Peyer's patch (tissue), 4 donors: ENCODE measurements around the gene SUCLG2. TPM values are rescaled to one million over a fixed set of nuclear protein-coding genes. Genes with fewer than 3 reads are reported as not detected.

Experiments
- DNase-seq, 3 donors: peaks; one replicate each; pipeline ENCODE4 v3.0.0-alpha.2; 2017 to 2019
- H3K27ac ChIP-seq, 4 donors: fragments of 200-600 bp; sonication (generic); one replicate each; pipeline ENCODE4 v1.5.1; 2016 to 2019
- H3K27me3 ChIP-seq, 2 donors: fragments of 200-600 bp; sonication (generic); one replicate each; pipeline ENCODE4 v1.5.1; 2019
- H3K36me3 ChIP-seq, 3 donors: fragments of 200-600 bp; sonication (generic); one replicate each; pipeline ENCODE4 v1.5.1; 2016 to 2019
- H3K4me1 ChIP-seq, 4 donors: fragments of 200-600 bp; sonication (generic); one replicate each; pipeline ENCODE4 v1.5.1; 2016 to 2019
- H3K4me3 ChIP-seq, 4 donors: fragments of 200-600 bp; sonication (generic); 1 replicate in 3 of 4; 2 replicates in 1 of 4; pipeline ENCODE4 v1.5.1; 2016 to 2019; ENCODE audit warnings: mild to moderate bottlenecking in 1 of 4
- H3K9me3 ChIP-seq, 4 donors: fragments of 200-600 bp; sonication (generic); one replicate each; pipeline ENCODE4 v1.5.1; 2016 to 2019; ENCODE audit warnings: mild to moderate bottlenecking in 1 of 4
- POLR2A ChIP-seq, 2 donors: fragments of 450-650 bp; IDR thresholded peaks; one replicate each; pipeline ENCODE4 v1.5.1; 2017; ENCODE audit warnings: antibody characterized with exemption in 2 of 2, mild to moderate bottlenecking in 2 of 2, moderate library complexity in 2 of 2
- total RNA-seq, 4 donors: library from RNA; depleted of rRNA; stranded (reverse); fragments of >200 nt; gene quantifications; one replicate each; pipeline ENCODE4 v1.1.0, GENCODE V29; 2016
- TF ChIP-seq, protein P1 (sequence below), 6 experiments: fragments of 450-650 bp in 4 of 6; fragments of 200-600 bp in 2 of 6; sonication (generic) in 1 of 6; IDR thresholded peaks; one replicate each; pipeline ENCODE4 v1.5.1; 2017 to 2019; ENCODE audit warnings: antibody characterized with exemption in 6 of 6, mild to moderate bottlenecking in 3 of 6, moderate library complexity in 1 of 6

The SUCLG2 gene
- total RNA-seq, 4 donors from 2014 or later, result 99.0 to 116 (median 103) TPM

DNA sequence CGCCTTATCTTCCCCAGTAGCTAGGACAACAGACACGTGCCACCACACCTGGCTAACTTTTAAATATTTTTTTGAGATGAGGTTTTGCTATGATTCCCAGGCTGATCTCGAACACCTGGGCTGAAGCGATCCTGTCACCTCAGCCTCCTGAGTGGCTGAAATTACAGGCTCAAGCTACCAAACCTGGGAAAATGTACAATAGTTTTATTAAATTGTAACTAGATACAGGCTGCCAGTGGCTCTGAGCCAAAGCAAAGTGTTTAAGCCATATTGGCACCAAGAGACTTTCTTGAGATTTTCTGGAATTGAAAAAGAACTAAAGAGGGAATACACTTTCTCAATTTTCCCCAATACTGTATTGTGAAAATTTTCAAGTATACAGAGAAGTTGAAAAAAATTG is 204.3 kb downstream of the SUCLG2 start:
- DNase-seq, result no peak

DNA sequence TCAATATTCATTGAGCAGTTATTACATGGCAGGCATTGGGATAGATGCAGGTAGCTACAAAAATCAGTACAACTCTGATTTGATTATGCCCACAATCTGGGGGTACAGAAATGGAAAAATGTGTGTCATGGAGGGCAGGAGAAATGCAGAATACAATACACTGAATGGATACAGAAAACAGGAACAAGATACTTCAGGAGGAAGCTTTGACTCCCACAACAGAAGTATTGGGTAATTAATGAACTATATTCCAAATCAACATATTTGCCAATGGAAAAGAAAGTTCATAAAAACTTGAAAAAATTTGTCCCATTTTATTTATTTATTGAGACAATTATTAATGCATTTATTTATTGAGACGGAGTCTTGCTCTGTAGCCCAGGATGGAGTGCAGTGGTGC is 207.0 kb downstream of the SUCLG2 start:
- TF ChIP-seq, protein P1, sequence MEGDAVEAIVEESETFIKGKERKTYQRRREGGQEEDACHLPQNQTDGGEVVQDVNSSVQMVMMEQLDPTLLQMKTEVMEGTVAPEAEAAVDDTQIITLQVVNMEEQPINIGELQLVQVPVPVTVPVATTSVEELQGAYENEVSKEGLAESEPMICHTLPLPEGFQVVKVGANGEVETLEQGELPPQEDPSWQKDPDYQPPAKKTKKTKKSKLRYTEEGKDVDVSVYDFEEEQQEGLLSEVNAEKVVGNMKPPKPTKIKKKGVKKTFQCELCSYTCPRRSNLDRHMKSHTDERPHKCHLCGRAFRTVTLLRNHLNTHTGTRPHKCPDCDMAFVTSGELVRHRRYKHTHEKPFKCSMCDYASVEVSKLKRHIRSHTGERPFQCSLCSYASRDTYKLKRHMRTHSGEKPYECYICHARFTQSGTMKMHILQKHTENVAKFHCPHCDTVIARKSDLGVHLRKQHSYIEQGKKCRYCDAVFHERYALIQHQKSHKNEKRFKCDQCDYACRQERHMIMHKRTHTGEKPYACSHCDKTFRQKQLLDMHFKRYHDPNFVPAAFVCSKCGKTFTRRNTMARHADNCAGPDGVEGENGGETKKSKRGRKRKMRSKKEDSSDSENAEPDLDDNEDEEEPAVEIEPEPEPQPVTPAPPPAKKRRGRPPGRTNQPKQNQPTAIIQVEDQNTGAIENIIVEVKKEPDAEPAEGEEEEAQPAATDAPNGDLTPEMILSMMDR (IDR thresholded peaks at IDR 0.05), result no peak
- TF ChIP-seq POLR2A (IDR thresholded peaks at IDR 0.05), result no peak
- DNase-seq, result no peak
- H3K27me3 ChIP-seq, result no peaks in the 10 kb centered on the region
- no peaks in the 10 kb centered on the region for H3K9me3 ChIP-seq
- no peaks in the 10 kb centered on the region for H3K4me1 ChIP-seq
- no peaks in the 10 kb centered on the region for H3K36me3 ChIP-seq
- H3K4me3 ChIP-seq, result no peak overlapping the region
- H3K27ac ChIP-seq, result no peak overlapping the region

More for the DNA sequence above, 204.3 kb downstream of the SUCLG2 start:
- no peak overlapping the region for H3K4me3 ChIP-seq
- TF ChIP-seq, protein P1 (IDR thresholded peaks at IDR 0.05), result no peak
- TF ChIP-seq POLR2A (IDR thresholded peaks at IDR 0.05), result no peak
- no peaks in the 10 kb centered on the region for H3K4me1 ChIP-seq
- H3K9me3 ChIP-seq, result no peaks in the 10 kb centered on the region
- H3K36me3 ChIP-seq, result no peaks in the 10 kb centered on the region
- no peak overlapping the region for H3K27ac ChIP-seq
- no peaks in the 10 kb centered on the region for H3K27me3 ChIP-seq

DNA sequence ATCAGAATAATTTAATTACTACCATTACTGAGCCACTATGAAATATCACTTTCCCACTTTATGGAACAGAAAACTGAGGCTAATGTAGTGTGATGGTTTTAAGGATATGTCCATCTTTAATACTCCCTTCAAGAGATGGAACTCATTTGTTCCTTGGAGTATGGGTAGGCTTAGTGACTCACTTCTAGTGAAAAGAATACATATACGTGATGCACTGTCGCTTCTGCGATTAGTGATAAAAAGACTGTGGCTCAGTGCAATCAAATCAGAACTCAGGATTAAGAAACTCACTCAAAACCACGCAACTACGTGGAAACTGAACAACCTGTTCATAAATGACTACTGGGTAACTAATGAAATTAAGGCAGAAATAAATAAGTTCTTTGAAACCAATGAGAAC is 216.6 kb downstream of the SUCLG2 start:
- TF ChIP-seq, protein P1 (IDR thresholded peaks at IDR 0.05), result no peak
- TF ChIP-seq POLR2A (IDR thresholded peaks at IDR 0.05), result no peak
- Histone ChIP-seq H3K27me3 (no peaks in the 10 kb centered on the region), H3K4me3 (no peak overlapping the region), H3K9me3 (no peaks in the 10 kb centered on the region), H3K27ac (no peak overlapping the region), H3K36me3 (no peaks in the 10 kb centered on the region), H3K4me1 (no peaks in the 10 kb centered on the region)
- no peak for DNase-seq

DNA sequence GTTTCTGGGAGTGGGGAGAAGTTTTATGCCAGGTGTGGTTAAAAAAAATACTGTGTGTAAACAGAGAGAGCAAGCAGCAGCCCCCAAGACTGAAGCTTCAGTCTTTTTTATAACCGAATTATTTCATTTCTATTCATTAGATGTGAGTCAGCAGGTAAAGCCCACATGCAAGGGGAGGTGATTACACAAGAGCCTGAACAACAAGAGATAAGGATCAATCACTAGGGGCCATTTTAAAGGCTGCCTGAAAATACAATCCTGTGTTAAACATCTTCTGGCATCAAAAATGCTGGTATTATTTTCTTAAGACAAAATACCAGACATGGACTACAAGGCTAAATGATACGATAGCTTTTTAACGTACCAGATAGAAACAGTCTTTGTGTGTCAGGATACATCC is 217.3 kb downstream of the SUCLG2 start:
- DNase-seq, result no peak
- H3K27me3 ChIP-seq, result no peaks in the 10 kb centered on the region
- H3K9me3 ChIP-seq, result no peaks in the 10 kb centered on the region
- no peaks in the 10 kb centered on the region for H3K4me1 ChIP-seq
- H3K4me3 ChIP-seq, result no peak overlapping the region
- no peak overlapping the region for H3K27ac ChIP-seq
- H3K36me3 ChIP-seq, result peaks cover 0 to under 1% (median 0%) of the 10 kb centered on the region in 3 donors
- no peak for TF ChIP-seq POLR2A (IDR thresholded peaks at IDR 0.05)
- TF ChIP-seq, protein P1 (IDR thresholded peaks at IDR 0.05), result no peak

DNA sequence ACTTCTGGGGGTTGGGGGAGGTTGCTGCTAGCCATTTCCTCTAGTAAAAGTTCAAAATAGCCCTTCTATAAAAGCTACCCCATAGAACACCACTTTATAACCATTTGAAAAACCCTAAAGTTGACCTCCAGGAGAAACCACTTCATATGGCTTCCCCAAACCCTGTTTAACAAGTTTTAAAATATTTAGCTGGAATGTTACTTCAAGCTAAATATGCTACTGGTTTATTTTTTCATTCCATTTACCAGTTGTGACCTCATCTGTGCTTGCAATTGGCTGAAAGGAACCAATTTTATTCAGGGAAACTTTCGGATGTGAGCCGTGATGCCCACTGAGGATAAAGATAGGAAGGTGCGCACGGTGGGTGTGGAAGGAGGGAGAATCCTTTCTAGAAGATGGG is 221.3 kb downstream of the SUCLG2 start:
- H3K4me3 ChIP-seq, result no peak overlapping the region
- no peaks in the 10 kb centered on the region for H3K4me1 ChIP-seq
- peaks cover 0 to 4% (median 0%) of the 10 kb centered on the region in 3 donors for H3K36me3 ChIP-seq
- no peak overlapping the region for H3K27ac ChIP-seq
- no peak for DNase-seq
- no peaks in the 10 kb centered on the region for H3K9me3 ChIP-seq
- no peaks in the 10 kb centered on the region for H3K27me3 ChIP-seq
- no peak for TF ChIP-seq POLR2A (IDR thresholded peaks at IDR 0.05)
- TF ChIP-seq, protein P1 (IDR thresholded peaks at IDR 0.05), result no peak

DNA sequence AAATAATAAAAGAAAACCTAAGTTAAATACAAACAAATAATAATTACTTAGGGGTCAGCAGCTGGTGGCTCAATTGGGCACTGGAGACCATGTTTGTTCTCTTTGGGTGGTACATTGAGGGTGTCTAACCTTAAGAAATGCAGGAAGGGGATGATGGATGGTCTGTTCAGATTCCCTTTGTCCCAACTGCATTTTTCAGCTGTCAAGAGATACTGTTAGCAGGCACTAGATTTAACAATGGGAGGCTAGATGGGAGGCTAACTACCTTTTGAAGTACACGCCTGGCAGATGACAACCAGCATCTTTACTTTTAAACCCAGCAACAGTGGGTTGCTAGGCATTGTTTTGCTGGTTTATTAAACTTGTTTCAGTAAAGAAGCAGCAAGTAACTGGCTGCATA is 222.5 kb downstream of the SUCLG2 start:
- DNase-seq, result no peak
- no peak overlapping the region for H3K27ac ChIP-seq

More for the DNA sequence above, 222.5 kb downstream of the SUCLG2 start:
- H3K9me3 ChIP-seq, result no peaks in the 10 kb centered on the region
- peaks cover 0 to 4% (median 0%) of the 10 kb centered on the region in 3 donors for H3K36me3 ChIP-seq
- no peaks in the 10 kb centered on the region for H3K27me3 ChIP-seq
- no peak for TF ChIP-seq POLR2A (IDR thresholded peaks at IDR 0.05)
- TF ChIP-seq, protein P1 (IDR thresholded peaks at IDR 0.05), result no peak
- H3K4me1 ChIP-seq, result no peaks in the 10 kb centered on the region
- no peak overlapping the region for H3K4me3 ChIP-seq
